Panc1 (cell line): ENCODE results near the gene ADGRG7.

Experiments used
- CTCF ChIP-seq: fragments of 450-650 bp; IDR thresholded peaks from 2 replicates; pipeline ENCODE4 v1.5.1; 2017; ENCODE audit warnings: mild to moderate bottlenecking
- POLR2AphosphoS5 ChIP-seq: IDR thresholded peaks from 2 replicates; pipeline ENCODE4 v1.6.1; 2012; ENCODE audit warnings: mild to moderate bottlenecking, low read depth, low read length, moderate library complexity
- SIN3A ChIP-seq: IDR thresholded peaks from 2 replicates; pipeline ENCODE4 v1.6.1; 2012; ENCODE audit warnings: low read depth, mild to moderate bottlenecking, low read length, moderate library complexity, borderline replicate concordance; ENCODE audit not compliant: insufficient read depth

DNA sequence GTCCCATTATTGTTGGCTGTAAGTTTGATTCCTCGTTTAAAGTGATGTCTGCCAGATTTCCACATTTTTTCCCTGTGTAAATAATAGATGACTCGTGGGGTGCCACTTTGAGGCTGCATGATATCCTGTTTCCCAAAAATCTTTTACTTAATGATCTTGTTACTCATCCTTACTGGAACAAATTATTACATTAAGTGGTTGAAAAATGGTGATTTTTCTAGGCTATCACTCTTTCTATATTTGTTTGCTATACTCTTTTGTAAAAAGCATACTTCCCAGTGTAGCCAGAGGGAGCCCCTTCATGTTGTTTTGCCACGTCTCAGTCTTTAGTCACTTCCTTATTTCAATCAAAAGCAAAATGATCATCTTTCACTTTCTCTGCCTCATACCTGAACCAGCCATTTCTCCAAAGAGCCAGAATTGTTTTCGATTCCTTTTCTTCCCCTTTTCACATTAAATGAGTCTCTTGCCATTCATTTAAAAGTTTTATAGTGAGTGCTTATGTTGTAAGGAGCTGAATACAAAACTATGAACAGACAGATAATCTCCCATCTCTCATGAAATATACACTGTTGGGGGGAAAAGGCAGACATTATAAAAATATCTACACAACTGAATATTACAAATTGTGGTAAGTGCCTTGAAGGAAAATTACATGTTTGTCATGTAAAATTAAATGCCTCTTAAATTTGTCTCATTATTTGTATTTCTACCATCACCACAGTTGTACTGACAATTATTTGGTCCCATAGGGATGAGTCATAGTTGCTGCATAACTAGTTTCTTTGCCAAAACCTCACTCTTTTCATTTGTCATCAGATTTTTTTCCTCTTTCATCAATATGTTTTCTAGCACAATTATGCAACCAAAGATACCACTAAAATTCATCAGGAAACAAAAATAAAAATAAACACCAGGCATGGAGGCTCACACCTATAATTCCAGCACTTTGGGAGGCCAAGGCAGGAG lies 41.5 kb downstream of the ADGRG7 start:
- TF ChIP-seq POLR2AphosphoS5 (no peak), CTCF (no peak; the same call in 1 of the 2 replicates), SIN3A (no peak)
